ENCODE results near the gene FOXK1. TPM values are rescaled to one million over a fixed set of nuclear protein-coding genes. Genes with fewer than 3 reads are reported as not detected.

FOXK1 gene
- total RNA-seq, 2 experiments from 2014 or later = 67.8 to 68.1 TPM

- Histone ChIP-seq H3K36me3 (ENCODE audit: insufficient read depth, low read length) (no peaks in the 10 kb centered on the region), H3K27me3 (ENCODE audit: control insufficient read depth in 1 of 2, insufficient read depth in 2 of 2, low read length in 2 of 2) (no peaks in the 10 kb centered on the region), H3K4me3 (ENCODE audit: low read length) (no peak overlapping the region), H3K9me3 (ENCODE audit: control insufficient read depth in 1 of 2, insufficient read depth in 1 of 2, low read length in 2 of 2) (peaks cover 0 to 5% of the 10 kb centered on the region in 2 experiments), H3K27ac (ENCODE audit: low read depth in 1 of 2, low read length in 2 of 2) (no peak overlapping the region), H3K4me1 (ENCODE audit: insufficient read depth, low read length) (no peaks in the 10 kb centered on the region)
- no peaks in the 10 kb centered on the region for H3K27me3 Mint-ChIP-seq
- TF ChIP-seq CTCF (IDR thresholded peaks at IDR 0.05) = no peak
- ATAC-seq (ENCODE audit: poor library complexity) = no peak
- no peak for DNase-seq
- no peak overlapping the region for H3K27ac Mint-ChIP-seq
- CTCF ChIA-PET = interaction anchor here (0.9 to 1.0 kb wide), 2 partner anchors 12 to 24 kb away, joined by 3 read pairs; no protein-coding TSS in a partner anchor
- intact Hi-C loops (cut with DNase I, micrococcal nuclease) = no loop called here
- no peaks in the 10 kb centered on the region for H3K4me1 Mint-ChIP-seq (ENCODE audit: low read depth)
- no peak overlapping the region for H3K4me3 Mint-ChIP-seq
- no peaks in the 10 kb centered on the region for H3K36me3 Mint-ChIP-seq (ENCODE audit: low read depth)
- POLR2A ChIA-PET = no interaction called here
- no peaks in the 10 kb centered on the region for H3K9me3 Mint-ChIP-seq
Observed at GRCh38 chr7:4665661-4666060, 16.4 kb upstream of the FOXK1 start.

GRCh38 chr7:4667776-4668509 lies 14.2 kb upstream of the FOXK1 start:
- no peak overlapping the region for H3K4me3 Mint-ChIP-seq
- CTCF ChIA-PET = no interaction called here
- H3K27me3 ChIP-seq (ENCODE audit: control insufficient read depth in 1 of 2, insufficient read depth in 2 of 2, low read length in 2 of 2) = no peaks in the 10 kb centered on the region
- H3K27ac Mint-ChIP-seq = no peak overlapping the region
- intact Hi-C loops (cut with DNase I, micrococcal nuclease) = no loop called here
- H3K36me3 ChIP-seq (ENCODE audit: insufficient read depth, low read length) = no peaks in the 10 kb centered on the region
- H3K27ac ChIP-seq (ENCODE audit: low read depth in 1 of 2, low read length in 2 of 2) = no peak overlapping the region
- no peak for TF ChIP-seq CTCF (IDR thresholded peaks at IDR 0.05)
- POLR2A ChIA-PET = no interaction called here
- no peaks in the 10 kb centered on the region for H3K36me3 Mint-ChIP-seq (ENCODE audit: low read depth)
- no peaks in the 10 kb centered on the region for H3K4me1 Mint-ChIP-seq (ENCODE audit: low read depth)
- H3K4me1 ChIP-seq (ENCODE audit: insufficient read depth, low read length) = no peaks in the 10 kb centered on the region
- no peaks in the 10 kb centered on the region for H3K27me3 Mint-ChIP-seq
- H3K4me3 ChIP-seq (ENCODE audit: low read length) = no peak overlapping the region
- DNase-seq (no peak), ATAC-seq (ENCODE audit: poor library complexity) (no peak)
- no peaks in the 10 kb centered on the region for H3K9me3 Mint-ChIP-seq
- H3K9me3 ChIP-seq (ENCODE audit: control insufficient read depth in 1 of 2, insufficient read depth in 1 of 2, low read length in 2 of 2) = peaks cover 0 to 3% of the 10 kb centered on the region in 2 experiments

GRCh38 chr7:4668510-4668847 lies 13.6 kb upstream of the FOXK1 start:
- H3K9me3 Mint-ChIP-seq = no peaks in the 10 kb centered on the region
- DNase-seq (no peak), ATAC-seq (ENCODE audit: poor library complexity) (no peak)
- no peaks in the 10 kb centered on the region for H3K4me1 Mint-ChIP-seq (ENCODE audit: low read depth)
- no peaks in the 10 kb centered on the region for H3K36me3 Mint-ChIP-seq (ENCODE audit: low read depth)
- H3K27ac Mint-ChIP-seq = no peak overlapping the region
- CTCF ChIA-PET = no interaction called here
- Histone ChIP-seq H3K36me3 (ENCODE audit: insufficient read depth, low read length) (no peaks in the 10 kb centered on the region), H3K27me3 (ENCODE audit: control insufficient read depth in 1 of 2, insufficient read depth in 2 of 2, low read length in 2 of 2) (no peaks in the 10 kb centered on the region), H3K4me3 (ENCODE audit: low read length) (no peak overlapping the region), H3K27ac (ENCODE audit: low read depth in 1 of 2, low read length in 2 of 2) (no peak overlapping the region), H3K9me3 (ENCODE audit: control insufficient read depth in 1 of 2, insufficient read depth in 1 of 2, low read length in 2 of 2) (peaks cover 0 to 7% of the 10 kb centered on the region in 2 experiments), H3K4me1 (ENCODE audit: insufficient read depth, low read length) (no peaks in the 10 kb centered on the region)
- H3K27me3 Mint-ChIP-seq = no peaks in the 10 kb centered on the region
- POLR2A ChIA-PET = no interaction called here
- H3K4me3 Mint-ChIP-seq = no peak overlapping the region
- intact Hi-C loops (cut with DNase I, micrococcal nuclease) = no loop called here
- no peak for TF ChIP-seq CTCF (IDR thresholded peaks at IDR 0.05)

All from CD4-positive, alpha-beta T cell (primary cell).